Lower leg skin (tissue), 3 donors: Measurements from ENCODE around the gene SPATA21.

Source experiments
- POLR2A ChIP-seq, 2 donors: fragments of 450-650 bp; IDR thresholded peaks; one replicate each; pipeline ENCODE4 v1.6.1; 2016 to 2017; ENCODE audit warnings: antibody characterized with exemption in 2 of 2, mild to moderate bottlenecking in 1 of 2, moderate library complexity in 1 of 2
- TF ChIP-seq, protein P1 (sequence below), 3 donors: fragments of 450-650 bp; IDR thresholded peaks; one replicate each; pipeline ENCODE4 v1.5.1; 2016; ENCODE audit warnings: antibody characterized with exemption in 3 of 3, mild to moderate bottlenecking in 3 of 3, moderate library complexity in 2 of 3

DNA sequence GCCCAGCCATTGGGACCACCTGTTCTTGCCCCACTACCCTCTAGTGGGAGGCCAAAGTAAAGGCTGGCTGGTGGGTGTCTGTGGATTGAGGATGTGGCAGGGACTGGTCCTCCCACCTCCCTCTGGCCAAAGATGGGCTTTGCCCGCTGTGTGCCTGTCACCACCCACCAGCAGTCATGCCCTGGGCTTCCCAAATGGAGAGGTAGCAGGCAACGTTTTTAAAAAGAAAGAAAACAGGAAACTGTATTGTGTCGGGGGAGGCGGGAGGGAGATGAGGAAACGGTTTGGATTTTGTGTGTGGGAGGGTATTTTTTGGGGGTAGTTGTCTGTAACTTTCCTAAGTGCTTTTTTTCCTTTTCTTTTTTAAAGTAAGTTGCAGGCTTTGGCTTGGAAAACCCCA lies 40.1 kb downstream of the SPATA21 start:
- TF ChIP-seq, protein P1, sequence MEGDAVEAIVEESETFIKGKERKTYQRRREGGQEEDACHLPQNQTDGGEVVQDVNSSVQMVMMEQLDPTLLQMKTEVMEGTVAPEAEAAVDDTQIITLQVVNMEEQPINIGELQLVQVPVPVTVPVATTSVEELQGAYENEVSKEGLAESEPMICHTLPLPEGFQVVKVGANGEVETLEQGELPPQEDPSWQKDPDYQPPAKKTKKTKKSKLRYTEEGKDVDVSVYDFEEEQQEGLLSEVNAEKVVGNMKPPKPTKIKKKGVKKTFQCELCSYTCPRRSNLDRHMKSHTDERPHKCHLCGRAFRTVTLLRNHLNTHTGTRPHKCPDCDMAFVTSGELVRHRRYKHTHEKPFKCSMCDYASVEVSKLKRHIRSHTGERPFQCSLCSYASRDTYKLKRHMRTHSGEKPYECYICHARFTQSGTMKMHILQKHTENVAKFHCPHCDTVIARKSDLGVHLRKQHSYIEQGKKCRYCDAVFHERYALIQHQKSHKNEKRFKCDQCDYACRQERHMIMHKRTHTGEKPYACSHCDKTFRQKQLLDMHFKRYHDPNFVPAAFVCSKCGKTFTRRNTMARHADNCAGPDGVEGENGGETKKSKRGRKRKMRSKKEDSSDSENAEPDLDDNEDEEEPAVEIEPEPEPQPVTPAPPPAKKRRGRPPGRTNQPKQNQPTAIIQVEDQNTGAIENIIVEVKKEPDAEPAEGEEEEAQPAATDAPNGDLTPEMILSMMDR (IDR thresholded peaks at IDR 0.05) = no peak
- no peak for TF ChIP-seq POLR2A (IDR thresholded peaks at IDR 0.05)
